ENCODE data around the gene RASGRP4.

Gene RASGRP4

GRCh38 chr19:38437917-38438316, 11.9 kb upstream of the RASGRP4 start:
- H3K4me3 ChIP-seq (ENCODE audit: low read length), result no peak overlapping the region
- TF ChIP-seq, protein P1, sequence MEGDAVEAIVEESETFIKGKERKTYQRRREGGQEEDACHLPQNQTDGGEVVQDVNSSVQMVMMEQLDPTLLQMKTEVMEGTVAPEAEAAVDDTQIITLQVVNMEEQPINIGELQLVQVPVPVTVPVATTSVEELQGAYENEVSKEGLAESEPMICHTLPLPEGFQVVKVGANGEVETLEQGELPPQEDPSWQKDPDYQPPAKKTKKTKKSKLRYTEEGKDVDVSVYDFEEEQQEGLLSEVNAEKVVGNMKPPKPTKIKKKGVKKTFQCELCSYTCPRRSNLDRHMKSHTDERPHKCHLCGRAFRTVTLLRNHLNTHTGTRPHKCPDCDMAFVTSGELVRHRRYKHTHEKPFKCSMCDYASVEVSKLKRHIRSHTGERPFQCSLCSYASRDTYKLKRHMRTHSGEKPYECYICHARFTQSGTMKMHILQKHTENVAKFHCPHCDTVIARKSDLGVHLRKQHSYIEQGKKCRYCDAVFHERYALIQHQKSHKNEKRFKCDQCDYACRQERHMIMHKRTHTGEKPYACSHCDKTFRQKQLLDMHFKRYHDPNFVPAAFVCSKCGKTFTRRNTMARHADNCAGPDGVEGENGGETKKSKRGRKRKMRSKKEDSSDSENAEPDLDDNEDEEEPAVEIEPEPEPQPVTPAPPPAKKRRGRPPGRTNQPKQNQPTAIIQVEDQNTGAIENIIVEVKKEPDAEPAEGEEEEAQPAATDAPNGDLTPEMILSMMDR (IDR thresholded peaks at IDR 0.05; ENCODE audit: insufficient read depth, low read depth, low read length, missing control alignments), result no peak
- DNase-seq (ENCODE audit: low read depth), result no peak

- no peak for DNase-seq (ENCODE audit: low read depth)
- H3K4me3 ChIP-seq (ENCODE audit: low read length), result no peak overlapping the region
- TF ChIP-seq, protein P1 (IDR thresholded peaks at IDR 0.05; ENCODE audit: insufficient read depth, low read depth, low read length, missing control alignments), result no peak
Measured at GRCh38 chr19:38437295-38437694, 11.3 kb upstream of the RASGRP4 start.

DNA sequence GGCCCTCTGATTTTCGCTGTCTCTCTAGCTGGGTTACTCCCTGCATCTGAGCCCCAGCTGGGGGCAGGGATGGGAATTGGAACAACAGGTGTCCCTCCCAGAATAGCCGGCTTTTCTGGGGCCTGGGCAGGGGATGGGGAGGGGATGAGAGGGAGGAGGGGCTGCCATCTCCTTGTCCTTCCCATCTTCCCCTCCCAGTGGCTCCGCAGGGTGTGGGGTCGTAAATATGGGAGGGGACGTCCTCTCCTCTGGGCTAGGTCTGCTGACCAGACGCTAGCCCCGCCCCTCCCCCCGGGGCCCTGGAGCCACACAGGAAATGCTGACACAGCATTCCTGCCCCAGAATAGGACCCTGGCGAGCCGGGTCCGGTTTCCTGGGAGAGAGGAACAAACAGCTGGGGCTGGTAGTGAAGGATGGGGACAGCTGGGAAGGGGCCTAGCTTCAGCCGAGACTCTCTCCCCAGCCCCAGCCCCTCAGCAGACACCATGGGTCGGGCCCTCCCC, 8.6 kb upstream of the RASGRP4 start:
- no peak for DNase-seq (ENCODE audit: low read depth)
- TF ChIP-seq, protein P1 (IDR thresholded peaks at IDR 0.05; ENCODE audit: insufficient read depth, low read depth, low read length, missing control alignments), result no peak
- H3K4me3 ChIP-seq (ENCODE audit: low read length), result no peak overlapping the region

DNA sequence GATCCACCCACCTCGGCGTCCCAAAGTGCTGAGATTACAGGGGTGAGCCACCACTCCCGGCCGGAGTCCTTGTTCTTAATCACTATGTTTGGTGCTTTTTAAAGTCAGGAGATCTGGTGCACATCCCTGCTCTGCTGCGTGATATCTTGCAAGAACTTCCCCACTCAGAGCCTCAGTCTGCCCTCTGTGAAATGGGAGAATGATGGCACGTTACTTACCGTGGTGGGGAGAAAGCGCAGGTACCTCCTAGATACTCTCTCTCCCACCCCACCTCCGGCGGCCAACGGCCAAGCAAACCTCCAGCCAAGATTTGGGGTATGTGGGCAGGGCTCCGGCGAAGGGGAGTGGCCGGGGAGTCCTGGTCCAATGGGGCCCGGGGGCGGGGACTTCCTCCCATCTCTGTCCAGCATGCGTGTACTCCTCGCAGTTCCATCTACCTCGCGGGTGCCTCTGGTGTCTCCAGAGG, 7.3 kb upstream of the RASGRP4 start, which contains the start of gene RYR1:
TSS of gene RYR1 (plus strand) at position 424 of the 466 bp plus-strand sequence. CDS start 139 bp downstream, outside the sequence.
- TF ChIP-seq, protein P1 (IDR thresholded peaks at IDR 0.05; ENCODE audit: insufficient read depth, low read depth, low read length, missing control alignments), result no peak
- DNase-seq (ENCODE audit: low read depth), result peak; percentile 20
- H3K4me3 ChIP-seq (ENCODE audit: low read length), result no peak within 1 kb of the TSS

DNA sequence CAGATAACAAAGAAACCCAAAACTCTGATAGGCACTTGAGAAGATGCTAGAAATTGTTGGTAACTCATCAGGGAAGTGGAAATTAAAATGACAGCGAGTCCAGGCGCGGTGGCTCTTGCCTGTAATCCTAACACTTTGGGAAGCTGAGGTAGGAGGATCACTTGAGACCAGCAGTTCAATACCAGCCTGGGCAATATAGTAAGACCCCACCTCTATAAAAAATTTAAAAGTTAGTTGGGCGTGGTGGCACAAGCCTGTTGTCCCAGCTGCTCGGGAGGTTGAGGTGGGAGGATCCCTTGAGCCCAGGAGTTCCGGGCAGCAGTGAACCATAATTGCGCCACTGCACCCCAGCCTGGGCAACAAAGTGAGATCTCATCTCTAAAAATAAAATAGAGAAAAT, 4.9 kb upstream of the RASGRP4 start:
- DNase-seq (ENCODE audit: low read depth), result no peak
- H3K4me3 ChIP-seq (ENCODE audit: low read length), result no peak overlapping the region
- TF ChIP-seq, protein P1 (IDR thresholded peaks at IDR 0.05; ENCODE audit: insufficient read depth, low read depth, low read length, missing control alignments), result no peak

DNA sequence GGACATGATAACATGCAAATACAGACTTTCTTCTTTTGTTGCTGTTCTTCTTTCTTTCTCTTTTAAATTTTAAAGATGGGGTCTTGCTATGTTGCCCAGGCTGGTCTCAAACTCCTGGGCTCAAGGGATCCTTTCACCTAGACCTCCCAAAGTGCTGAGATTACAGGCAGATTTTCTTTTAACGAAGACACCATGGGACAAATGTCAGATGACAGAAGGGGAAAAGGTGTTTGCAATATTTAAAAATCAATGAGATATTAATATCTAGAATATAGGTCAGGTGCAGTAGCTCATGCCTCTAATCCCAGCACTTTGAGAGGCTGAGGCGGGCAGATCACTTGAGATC, 3.8 kb upstream of the RASGRP4 start:
- H3K4me3 ChIP-seq (ENCODE audit: low read length), result no peak overlapping the region
- TF ChIP-seq, protein P1 (IDR thresholded peaks at IDR 0.05; ENCODE audit: insufficient read depth, low read depth, low read length, missing control alignments), result no peak
- DNase-seq (ENCODE audit: low read depth), result no peak
